HCT116 (cell line): ENCODE measurements around the gene NFATC1.

Experiments
- ELF1 ChIP-seq: IDR thresholded peaks from 2 replicates; pipeline ENCODE4 v1.6.1; 2012; ENCODE audit warnings: low read depth, borderline replicate concordance
- EZH2 ChIP-seq: fragments of 200-600 bp; sonication (generic); IDR thresholded peaks from 2 replicates; pipeline ENCODE4 v1.6.1; 2017; ENCODE audit warnings: antibody characterized with exemption, mixed run types
- JUND ChIP-seq: IDR thresholded peaks from 2 replicates; pipeline ENCODE4 v1.6.1; 2012
- POLR2A ChIP-seq: IDR thresholded peaks from 2 replicates; pipeline ENCODE4 v1.7.0; 2011; ENCODE audit warnings: borderline replicate concordance; ENCODE audit not compliant: insufficient read depth, insufficient read length; ENCODE audit errors: extremely low read depth
- RAD21 ChIP-seq: IDR thresholded peaks from 2 replicates; pipeline ENCODE4 v1.6.1; 2012; ENCODE audit warnings: low read depth, mild to moderate bottlenecking
- SP1 ChIP-seq: IDR thresholded peaks from 2 replicates; pipeline ENCODE4 v1.6.1; 2012; ENCODE audit warnings: low read depth
- YY1 ChIP-seq: IDR thresholded peaks from 2 replicates; pipeline ENCODE4 v1.6.1; 2011; ENCODE audit warnings: low read length, low read depth, moderate library complexity, mild to moderate bottlenecking; ENCODE audit not compliant: insufficient replicate concordance; ENCODE audit errors: extremely low read depth
- ZNF274 ChIP-seq: fragments of 200-500 bp; sonication (Bioruptor generic); IDR thresholded peaks from 2 replicates; pipeline ENCODE4 v1.6.1; 2014; ENCODE audit warnings: mild to moderate bottlenecking, low read depth, low read length, inconsistent platforms
- TF ChIP-seq, protein P1 (sequence below): IDR thresholded peaks from 2 replicates; pipeline ENCODE4 v1.6.1; 2012
- TF ChIP-seq, protein P2 (sequence below), 3 experiments: fragments of 200-600 bp in 1 of 3; sonication (generic) in 1 of 3; IDR thresholded peaks in 2 of 3; conservative IDR thresholded peaks in 1 of 3; 2 replicates each; pipeline ENCODE4 v1.5.1; 2012 to 2017; ENCODE audit warnings: low read depth in 2 of 3, low read length in 2 of 3, antibody characterized with exemption in 1 of 3, borderline replicate concordance in 1 of 3, control low read depth in 1 of 3, mild to moderate bottlenecking in 1 of 3, mixed read lengths in 1 of 3, mixed run types in 1 of 3, moderate library complexity in 1 of 3; ENCODE audit not compliant: insufficient read depth in 1 of 3

DNA sequence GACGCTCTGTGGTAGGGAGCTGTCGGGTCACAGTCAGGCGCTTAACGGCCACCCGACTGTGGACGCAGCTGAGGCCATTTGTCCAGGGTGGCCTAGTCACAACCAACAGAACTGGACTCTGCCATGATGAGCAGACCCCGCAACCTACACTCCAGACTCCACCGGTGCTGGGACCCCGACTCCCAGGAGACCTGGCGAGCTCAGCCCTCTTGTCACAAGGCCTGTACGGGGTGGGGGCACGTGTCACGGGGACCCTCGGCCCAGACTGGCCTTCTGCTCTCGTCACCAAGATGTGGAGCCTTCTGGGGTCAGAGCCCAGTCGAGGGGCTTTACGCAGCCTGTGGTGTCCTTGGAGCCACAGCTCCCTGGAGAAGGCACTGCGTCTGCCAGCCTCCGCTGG, 22.5 kb downstream of the NFATC1 start:
- TF ChIP-seq, protein P1, sequence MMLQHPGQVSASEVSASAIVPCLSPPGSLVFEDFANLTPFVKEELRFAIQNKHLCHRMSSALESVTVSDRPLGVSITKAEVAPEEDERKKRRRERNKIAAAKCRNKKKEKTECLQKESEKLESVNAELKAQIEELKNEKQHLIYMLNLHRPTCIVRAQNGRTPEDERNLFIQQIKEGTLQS = no peak
- TF ChIP-seq ZNF274 (no peak), SP1 (no peak), YY1 (no peak), POLR2A (no peak), ELF1 (no peak), EZH2 (no peak), JUND (no peak), RAD21 (no peak)
- TF ChIP-seq, protein P2, sequence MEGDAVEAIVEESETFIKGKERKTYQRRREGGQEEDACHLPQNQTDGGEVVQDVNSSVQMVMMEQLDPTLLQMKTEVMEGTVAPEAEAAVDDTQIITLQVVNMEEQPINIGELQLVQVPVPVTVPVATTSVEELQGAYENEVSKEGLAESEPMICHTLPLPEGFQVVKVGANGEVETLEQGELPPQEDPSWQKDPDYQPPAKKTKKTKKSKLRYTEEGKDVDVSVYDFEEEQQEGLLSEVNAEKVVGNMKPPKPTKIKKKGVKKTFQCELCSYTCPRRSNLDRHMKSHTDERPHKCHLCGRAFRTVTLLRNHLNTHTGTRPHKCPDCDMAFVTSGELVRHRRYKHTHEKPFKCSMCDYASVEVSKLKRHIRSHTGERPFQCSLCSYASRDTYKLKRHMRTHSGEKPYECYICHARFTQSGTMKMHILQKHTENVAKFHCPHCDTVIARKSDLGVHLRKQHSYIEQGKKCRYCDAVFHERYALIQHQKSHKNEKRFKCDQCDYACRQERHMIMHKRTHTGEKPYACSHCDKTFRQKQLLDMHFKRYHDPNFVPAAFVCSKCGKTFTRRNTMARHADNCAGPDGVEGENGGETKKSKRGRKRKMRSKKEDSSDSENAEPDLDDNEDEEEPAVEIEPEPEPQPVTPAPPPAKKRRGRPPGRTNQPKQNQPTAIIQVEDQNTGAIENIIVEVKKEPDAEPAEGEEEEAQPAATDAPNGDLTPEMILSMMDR (IDR thresholded peaks at IDR 0.05 in 2 of 3, conservative IDR thresholded peaks at IDR 0.05 in 1 of 3; ENCODE audit: borderline replicate concordance in 1 of 3, insufficient read depth in 1 of 3, low read depth in 2 of 3, low read length in 2 of 3) = no peak
